Prostate gland (tissue), 2 donors: Measurements from ENCODE around the gene EXO1. TPM values are rescaled to one million over a fixed set of nuclear protein-coding genes. Genes with fewer than 3 reads are reported as not detected.

Experiments used
- DNase-seq: peaks from one replicate; pipeline ENCODE4 v3.0.0-alpha.2; 2019; ENCODE audit warnings: low spot score
- H3K27ac ChIP-seq, 2 donors: fragments of 200-600 bp; sonication (generic); 2 replicates each; pipeline ENCODE4 v1.5.1; 2017 to 2019
- H3K27me3 ChIP-seq: fragments of 200-600 bp; sonication (generic); replicated peaks from 2 replicates; pipeline ENCODE4 v1.5.1; 2019; ENCODE audit not compliant: insufficient read depth
- H3K36me3 ChIP-seq, 2 donors: fragments of 200-600 bp; sonication (generic); 1 replicate in 1 of 2; 2 replicates in 1 of 2; pipeline versions ENCODE4 v1.5.1 to v1.8.1; 2017 to 2019
- H3K4me1 ChIP-seq: fragments of 200-600 bp; sonication (generic); replicated peaks from 2 replicates; pipeline ENCODE4 v1.5.1; 2019
- H3K4me3 ChIP-seq, 2 donors: fragments of 200-600 bp; sonication (generic); 2 replicates each; pipeline ENCODE4 v1.5.1; 2017 to 2019
- H3K9me3 ChIP-seq: fragments of 200-600 bp; sonication (generic); 2 replicates; pipeline ENCODE4 v1.5.1; 2017
- CTCF ChIP-seq, 4 experiments: fragments of 200-600 bp in 2 of 4; fragments of 450-650 bp in 2 of 4; sonication (generic) in 2 of 4; IDR thresholded peaks; 1 replicate in 3 of 4; 2 replicates in 1 of 4; pipeline ENCODE4 v1.5.1; 2016 to 2019; ENCODE audit warnings: antibody characterized with exemption in 4 of 4, mild to moderate bottlenecking in 2 of 4, moderate library complexity in 2 of 4
- POLR2A ChIP-seq: fragments of 450-650 bp; IDR thresholded peaks from one replicate; pipeline ENCODE4 v1.6.1; 2016; ENCODE audit warnings: antibody characterized with exemption, mild to moderate bottlenecking
- POLR2AphosphoS5 ChIP-seq: sonication (generic); formaldehyde crosslinking; IDR thresholded peaks from one replicate; pipeline ENCODE4 v1.6.1; 2017; ENCODE audit warnings: antibody characterized with exemption
- WGBS: methylation state at CpG from one replicate; pipeline ENCODE4 v1.1.5; 2018; 5-methylcytosine and 5-hydroxymethylcytosine counted together
- intact Hi-C: fragments of 100-400 bp; cut with DNase I; formaldehyde crosslinking; loops from one replicate; pipeline ENCODE4 v1.14.2; 2022
- total RNA-seq, 2 donors: library from RNA; depleted of rRNA; stranded (reverse); fragments of >200 nt; gene quantifications; one replicate each; pipeline ENCODE4 v1.1.0, GENCODE V29; 2016

Gene EXO1
- total RNA-seq, 2 donors from 2014 or later = 0.36 to 3.1 TPM

- Histone ChIP-seq H3K27me3 (no peaks in the 10 kb centered on the region), H3K36me3 (no peaks in the 10 kb centered on the region), H3K4me3 (no peak overlapping the region), H3K27ac (no peak overlapping the region), H3K9me3 (no peaks in the 10 kb centered on the region), H3K4me1 (no peaks in the 10 kb centered on the region)
- 82% methylated on average over 2 of the region's 2 CpGs for WGBS
- no peak for DNase-seq
- no peak for TF ChIP-seq POLR2AphosphoS5
- TF ChIP-seq CTCF (IDR thresholded peaks at IDR 0.05) = no peak
- no peak for TF ChIP-seq POLR2A
- intact Hi-C loops = no loop called here
Measured at GRCh38 chr1:241895013-241895412, 47.0 kb downstream of the EXO1 start.

- intact Hi-C loops = no loop called here
Measured at GRCh38 chr1:241896670-241896962, 48.6 kb downstream of the EXO1 start.

GRCh38 chr1:241899210-241899609, 51.2 kb downstream of the EXO1 start:
- Histone ChIP-seq H3K36me3 (no peaks in the 10 kb centered on the region), H3K9me3 (no peaks in the 10 kb centered on the region), H3K27me3 (no peaks in the 10 kb centered on the region), H3K4me1 (no peaks in the 10 kb centered on the region), H3K4me3 (no peak overlapping the region), H3K27ac (no peak overlapping the region)
- WGBS = 94% methylated on average over 5 of the region's 5 CpGs
- no peak for DNase-seq
- intact Hi-C loops = no loop called here
- TF ChIP-seq POLR2A (no peak), CTCF (IDR thresholded peaks at IDR 0.05) (no peak), POLR2AphosphoS5 (no peak)

More at GRCh38 chr1:241896670-241896962, 48.6 kb downstream of the EXO1 start:
- no peaks in the 10 kb centered on the region for H3K4me1 ChIP-seq
- H3K27me3 ChIP-seq = no peaks in the 10 kb centered on the region
- no peak for DNase-seq
- no peaks in the 10 kb centered on the region for H3K9me3 ChIP-seq
- H3K36me3 ChIP-seq = no peaks in the 10 kb centered on the region
- TF ChIP-seq POLR2AphosphoS5 = no peak
- no peak for TF ChIP-seq CTCF (IDR thresholded peaks at IDR 0.05)
- H3K27ac ChIP-seq = no peak overlapping the region
- H3K4me3 ChIP-seq = no peak overlapping the region

GRCh38 chr1:241900381-241900780, 52.4 kb downstream of the EXO1 start:
- no peak for DNase-seq
- H3K4me1 ChIP-seq = no peaks in the 10 kb centered on the region
- H3K27ac ChIP-seq = no peak overlapping the region
- intact Hi-C loops = no loop called here
- no peaks in the 10 kb centered on the region for H3K9me3 ChIP-seq
- no peak for TF ChIP-seq POLR2AphosphoS5
- no peak overlapping the region for H3K4me3 ChIP-seq
- H3K27me3 ChIP-seq = no peaks in the 10 kb centered on the region
- H3K36me3 ChIP-seq = no peaks in the 10 kb centered on the region

- WGBS = 56% methylated on average over 5 of the region's 5 CpGs
- no peaks in the 10 kb centered on the region for H3K27me3 ChIP-seq
- DNase-seq = no peak
Measured at GRCh38 chr1:241902391-241903065, 54.5 kb downstream of the EXO1 start.

More at GRCh38 chr1:241902391-241903065, 54.5 kb downstream of the EXO1 start:
- Histone ChIP-seq H3K9me3 (no peaks in the 10 kb centered on the region), H3K27ac (no peak overlapping the region), H3K4me1 (no peaks in the 10 kb centered on the region), H3K36me3 (no peaks in the 10 kb centered on the region), H3K4me3 (no peak overlapping the region)
- intact Hi-C loops = no loop called here
- TF ChIP-seq POLR2AphosphoS5 (no peak), CTCF (IDR thresholded peaks at IDR 0.05) (no peak), POLR2A (no peak)
